Upper lobe of left lung (tissue), 4 donors: ENCODE data around the gene STK10.

Source experiments
- EP300 ChIP-seq, 4 donors: sonication (generic); formaldehyde crosslinking; IDR thresholded peaks; one replicate each; pipeline ENCODE4 v1.5.1; 2017; ENCODE audit warnings: antibody characterized with exemption in 4 of 4, control low read depth in 2 of 4
- POLR2AphosphoS5 ChIP-seq, 2 donors: sonication (generic); formaldehyde crosslinking; IDR thresholded peaks; one replicate each; pipeline ENCODE4 v1.5.1; 2017; ENCODE audit warnings: antibody characterized with exemption in 2 of 2
- TF ChIP-seq, protein P1 (sequence below), 6 experiments: fragments of 450-650 bp in 4 of 6; fragments of 200-600 bp in 2 of 6; sonication (generic) in 2 of 6; IDR thresholded peaks; one replicate each; pipeline ENCODE4 v1.5.1; 2016 to 2019; ENCODE audit warnings: antibody characterized with exemption in 6 of 6

DNA sequence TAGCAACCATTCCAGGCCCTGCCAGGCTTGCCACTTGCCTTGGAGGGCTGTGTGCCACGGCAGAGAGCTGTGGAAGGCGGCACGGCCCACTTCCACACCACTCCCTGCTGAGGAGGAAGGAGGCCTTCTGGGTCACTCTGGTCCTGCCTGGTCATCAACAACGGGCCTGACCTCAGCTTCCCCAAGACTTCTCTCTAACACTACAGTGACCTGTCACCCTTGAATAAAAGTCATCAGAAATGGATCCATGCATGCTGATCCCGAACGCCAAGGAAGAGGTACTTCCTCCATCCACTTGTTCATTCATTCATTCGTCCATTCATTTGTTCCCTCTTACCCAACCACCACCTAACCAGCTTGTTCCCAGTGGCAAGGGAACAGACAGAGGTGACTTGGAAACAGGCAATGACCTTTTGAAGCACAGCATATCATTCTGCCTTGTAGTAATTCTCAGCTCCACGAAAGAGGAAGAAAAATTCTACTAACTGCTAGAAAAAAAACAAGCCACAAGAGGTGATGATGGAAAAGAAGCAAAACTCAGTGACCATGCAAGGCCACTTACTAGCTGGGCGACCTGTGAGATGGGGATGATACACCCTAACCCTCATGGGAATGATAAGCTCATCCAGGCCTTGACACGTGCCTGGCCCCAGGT, 58.6 kb downstream of the STK10 start:
- TF ChIP-seq EP300 (IDR thresholded peaks at IDR 0.05) = no peak
- TF ChIP-seq, protein P1, sequence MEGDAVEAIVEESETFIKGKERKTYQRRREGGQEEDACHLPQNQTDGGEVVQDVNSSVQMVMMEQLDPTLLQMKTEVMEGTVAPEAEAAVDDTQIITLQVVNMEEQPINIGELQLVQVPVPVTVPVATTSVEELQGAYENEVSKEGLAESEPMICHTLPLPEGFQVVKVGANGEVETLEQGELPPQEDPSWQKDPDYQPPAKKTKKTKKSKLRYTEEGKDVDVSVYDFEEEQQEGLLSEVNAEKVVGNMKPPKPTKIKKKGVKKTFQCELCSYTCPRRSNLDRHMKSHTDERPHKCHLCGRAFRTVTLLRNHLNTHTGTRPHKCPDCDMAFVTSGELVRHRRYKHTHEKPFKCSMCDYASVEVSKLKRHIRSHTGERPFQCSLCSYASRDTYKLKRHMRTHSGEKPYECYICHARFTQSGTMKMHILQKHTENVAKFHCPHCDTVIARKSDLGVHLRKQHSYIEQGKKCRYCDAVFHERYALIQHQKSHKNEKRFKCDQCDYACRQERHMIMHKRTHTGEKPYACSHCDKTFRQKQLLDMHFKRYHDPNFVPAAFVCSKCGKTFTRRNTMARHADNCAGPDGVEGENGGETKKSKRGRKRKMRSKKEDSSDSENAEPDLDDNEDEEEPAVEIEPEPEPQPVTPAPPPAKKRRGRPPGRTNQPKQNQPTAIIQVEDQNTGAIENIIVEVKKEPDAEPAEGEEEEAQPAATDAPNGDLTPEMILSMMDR (IDR thresholded peaks at IDR 0.05) = no peak
- no peak for TF ChIP-seq POLR2AphosphoS5 (IDR thresholded peaks at IDR 0.05)
